A549 (cell line): ENCODE results near the gene POLR3A.

Experiments
- CHD2 ChIP-seq: fragments of 150-350 bp; IDR thresholded peaks from 2 replicates; pipeline ENCODE4 v1.6.1; 2014; ENCODE audit warnings: low read length; ENCODE audit not compliant: partially characterized antibody
- EP300 ChIP-seq, 2 experiments: fragments of >200 bp; sonication (Bioruptor Twin); formaldehyde crosslinking; IDR thresholded peaks; 2 replicates in 1 of 2; 3 replicates in 1 of 2; pipeline ENCODE4 v1.6.1; 2016 to 2017
- MAX ChIP-seq: IDR thresholded peaks from 2 replicates; pipeline ENCODE4 v1.6.1; 2012
- POLR2AphosphoS2 ChIP-seq: conservative IDR thresholded peaks from 2 replicates; pipeline ENCODE4 v1.6.1; 2012; ENCODE audit warnings: low read length, improper control_type of control experiment, inconsistent platforms
- RAD21 ChIP-seq, 2 experiments: fragments of >200 bp in 1 of 2; sonication (Bioruptor Twin) in 1 of 2; formaldehyde crosslinking in 1 of 2; IDR thresholded peaks in 1 of 2; conservative IDR thresholded peaks in 1 of 2; 2 replicates in 1 of 2; 3 replicates in 1 of 2; pipeline ENCODE4 v1.6.1; 2012 to 2018; ENCODE audit warnings: inconsistent platforms in 1 of 2

- no peak for TF ChIP-seq CHD2
- no peak for TF ChIP-seq POLR2AphosphoS2
- no peak for TF ChIP-seq MAX
- TF ChIP-seq RAD21 (conservative IDR thresholded peaks at IDR 0.05 in 1 of 2, IDR thresholded peaks at IDR 0.05 in 1 of 2) = no peak
- TF ChIP-seq EP300 (IDR thresholded peaks at IDR 0.05) = no peak
Observed at GRCh38 chr10:77946084-77946483, 83.2 kb downstream of the POLR3A start.
